GM10248 (cell line): Measurements from ENCODE around the gene MSI2.

Experiments used
- CTCF ChIA-PET: fragments of 300-600 bp; sonication (Branson Sonifier 250); formaldehyde crosslinking; extraction: SDS; loops from one replicate; lab custom pipeline; 2021; ENCODE audit warnings: antibody characterized with exemption; lab: Yijun Ruan, JAX
- POLR2A ChIA-PET: fragments of 350-650 bp; sonication (Branson Sonifier 250); formaldehyde crosslinking; extraction: SDS; loops from one replicate; lab custom pipeline; 2020; ENCODE audit warnings: antibody characterized with exemption; lab: Yijun Ruan, JAX
- DNase-seq: peaks from one replicate; pipeline ENCODE4 v3.0.0; 2012; ENCODE audit errors: extremely low spot score
- CTCF ChIP-seq: IDR thresholded peaks from 2 replicates; pipeline ENCODE4 v1.5.1; 2012; ENCODE audit warnings: mild to moderate bottlenecking, low read depth; ENCODE audit errors: extremely low read depth, missing control alignments, control extremely low read depth

The MSI2 gene

GRCh38 chr17:57554826-57555635 lies 298.7 kb downstream of the MSI2 start:
- DNase-seq, result no peak

DNA sequence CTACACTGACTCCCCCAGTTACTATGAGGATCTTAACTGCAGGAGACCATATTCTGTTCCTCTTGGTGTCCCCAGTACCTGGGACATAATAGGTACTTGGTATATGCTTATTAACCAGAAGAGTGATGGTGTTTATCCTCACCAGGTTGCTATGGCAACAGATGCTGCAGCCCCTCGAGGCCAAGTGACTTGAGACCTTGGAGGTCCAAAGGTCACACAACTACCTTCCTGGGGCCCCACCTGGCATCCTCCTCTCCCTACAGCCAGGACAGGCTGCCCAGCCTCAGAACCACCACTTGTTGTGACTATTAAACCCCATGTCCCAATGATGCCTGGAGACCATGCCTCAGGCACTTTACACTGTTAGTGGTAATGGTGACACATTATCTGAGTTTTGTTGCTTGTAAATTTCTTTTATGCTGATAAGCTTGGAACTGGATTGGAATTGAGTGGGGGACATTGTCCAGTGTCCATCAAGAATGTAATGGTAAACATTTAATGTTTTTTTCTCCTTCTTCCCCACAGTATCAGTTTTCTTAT lies 299.4 kb downstream of the MSI2 start:
- no peak for TF ChIP-seq CTCF
- DNase-seq, result no peak
- POLR2A ChIA-PET, result no interaction called here
- CTCF ChIA-PET, result interaction anchor here (1.0 kb wide), 1 partner anchor 313 kb away, joined by 3 read pairs; no protein-coding TSS in a partner anchor

More at GRCh38 chr17:57554826-57555635, 298.7 kb downstream of the MSI2 start:
- ChIA-PET POLR2A (no interaction called here), CTCF (interaction anchor here (1.2 to 4.5 kb wide), 4 partner anchors 15 to 311 kb away, joined by 3 to 29 read pairs (median 8); no protein-coding TSS in a partner anchor)
- TF ChIP-seq CTCF, result no peak

DNA sequence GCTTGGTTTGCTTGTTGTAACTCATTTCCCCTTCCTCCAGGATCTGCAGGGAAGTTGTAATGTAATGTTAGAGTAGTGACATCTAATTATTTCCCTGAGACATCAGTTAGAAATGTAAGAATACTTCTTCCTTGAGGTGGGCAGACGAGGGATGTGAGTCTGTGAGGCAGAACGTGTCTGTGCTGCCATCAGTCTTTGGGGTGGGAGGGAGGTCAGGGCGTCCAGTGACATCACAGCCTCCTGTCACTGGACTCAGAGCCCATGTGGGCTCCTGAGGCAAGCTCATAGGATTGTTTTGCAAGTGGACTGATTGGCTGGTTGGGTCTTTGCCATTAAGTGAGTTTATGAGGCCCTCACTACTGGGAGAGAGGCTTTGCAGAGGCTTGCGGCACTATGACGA lies 300.0 kb downstream of the MSI2 start:
- no peak for TF ChIP-seq CTCF
- ChIA-PET POLR2A (no interaction called here), CTCF (interaction anchor here (0.7 to 1.0 kb wide), 2 partner anchors 32 to 313 kb away, joined by 3 read pairs; no protein-coding TSS in a partner anchor)
- DNase-seq, result no peak

DNA sequence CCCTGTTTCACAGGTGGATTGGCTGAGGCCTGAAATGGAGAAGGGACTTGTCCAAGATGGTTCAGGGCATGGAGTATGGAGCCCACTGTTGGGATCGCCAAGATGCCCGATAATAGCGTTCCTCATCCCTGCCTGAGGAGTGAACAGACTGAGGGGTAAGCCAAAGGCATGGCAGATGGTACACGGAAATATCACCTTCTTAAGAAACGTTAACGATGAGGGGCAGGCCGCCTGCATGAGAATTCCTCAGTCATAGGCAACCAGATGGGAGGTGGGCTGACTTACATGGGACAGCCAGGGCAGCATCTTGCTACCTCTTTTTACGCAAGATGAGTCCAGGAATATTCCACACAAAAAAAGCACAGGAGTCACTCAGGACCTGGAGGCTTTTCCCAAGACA lies 300.7 kb downstream of the MSI2 start:
- no peak for DNase-seq
- no peak for TF ChIP-seq CTCF
- POLR2A ChIA-PET, result no interaction called here
- CTCF ChIA-PET, result interaction anchor here (0.9 to 1.6 kb wide), 2 partner anchors 12 to 314 kb away, joined by 3 read pairs; no protein-coding TSS in a partner anchor

DNA sequence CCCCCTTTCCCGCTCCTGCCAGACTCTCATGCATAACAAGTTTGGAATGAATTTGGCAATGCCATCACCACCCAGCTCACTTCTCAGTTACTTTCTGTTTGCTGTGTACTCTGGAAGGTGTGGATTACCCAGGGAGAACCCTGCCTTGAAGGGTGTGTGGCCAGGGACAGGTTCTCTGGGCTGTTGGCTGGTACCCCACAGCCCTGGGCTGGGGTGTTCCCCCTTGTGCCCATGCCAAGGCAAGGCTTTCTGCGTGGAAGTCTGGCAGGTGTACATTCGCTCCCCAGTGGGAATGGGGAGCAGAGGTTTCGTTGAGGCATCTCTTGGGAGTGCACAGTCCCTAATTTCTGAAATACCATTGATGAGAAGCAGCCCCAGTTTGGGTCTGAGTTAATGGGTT lies 301.1 kb downstream of the MSI2 start:
- no peak for DNase-seq
- ChIA-PET POLR2A (no interaction called here), CTCF (interaction anchor here (0.9 to 1.6 kb wide), 2 partner anchors 12 to 314 kb away, joined by 3 read pairs; no protein-coding TSS in a partner anchor)
- TF ChIP-seq CTCF, result no peak

DNA sequence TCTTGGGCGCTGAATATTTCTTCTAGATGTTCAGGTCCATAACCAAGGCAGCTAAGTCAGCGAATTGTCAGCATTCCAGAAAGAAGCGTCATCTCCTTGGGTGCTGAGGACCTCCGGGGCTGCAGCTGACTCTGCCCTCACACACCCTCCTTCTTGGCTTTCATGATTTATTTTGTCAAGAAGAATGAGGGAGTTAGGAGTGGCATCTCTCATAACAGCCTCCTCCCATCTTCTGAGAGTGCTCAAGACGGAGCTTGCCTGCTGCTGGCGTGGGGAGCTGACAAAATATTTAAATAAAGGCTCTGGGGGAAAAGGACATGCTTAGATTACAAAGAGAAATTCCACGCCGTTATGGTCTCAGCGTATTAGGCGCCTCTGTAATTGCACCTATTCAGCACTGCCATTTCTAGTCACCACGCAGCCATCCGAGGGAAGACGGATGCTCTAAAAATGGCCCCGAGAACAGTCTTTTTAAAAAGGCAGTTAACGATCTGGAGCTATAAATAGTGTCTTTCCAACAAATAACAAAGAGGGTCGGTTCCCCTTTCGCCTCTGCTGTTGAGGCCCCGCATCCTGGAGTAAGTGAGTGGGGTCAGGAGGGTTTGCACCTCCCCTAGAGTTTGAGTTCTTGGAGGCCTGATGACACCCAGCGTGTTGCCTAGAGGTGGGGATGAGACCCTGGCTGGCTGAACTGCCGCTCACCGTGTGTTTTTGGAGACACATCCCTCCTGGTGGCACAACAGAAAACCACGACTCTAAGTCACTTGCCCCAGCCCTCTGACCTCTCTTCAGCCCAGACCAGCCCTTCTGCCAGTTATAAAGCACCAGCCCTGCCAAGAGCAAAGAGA lies 301.7 kb downstream of the MSI2 start:
- ChIA-PET POLR2A (no interaction called here), CTCF (interaction anchor here (0.9 to 1.6 kb wide), 3 partner anchors 11 to 315 kb away, joined by 3 to 4 read pairs (median 3); no protein-coding TSS in a partner anchor)
- TF ChIP-seq CTCF, result no peak
- no peak for DNase-seq
